ENCODE results near the gene LIPE. TPM values are rescaled to one million over a fixed set of nuclear protein-coding genes. Genes with fewer than 3 reads are reported as not detected.

Gene LIPE
- total and polyA plus RNA-seq, 9 donors = 1.7 to 15.1 (median 5.4) TPM

DNA sequence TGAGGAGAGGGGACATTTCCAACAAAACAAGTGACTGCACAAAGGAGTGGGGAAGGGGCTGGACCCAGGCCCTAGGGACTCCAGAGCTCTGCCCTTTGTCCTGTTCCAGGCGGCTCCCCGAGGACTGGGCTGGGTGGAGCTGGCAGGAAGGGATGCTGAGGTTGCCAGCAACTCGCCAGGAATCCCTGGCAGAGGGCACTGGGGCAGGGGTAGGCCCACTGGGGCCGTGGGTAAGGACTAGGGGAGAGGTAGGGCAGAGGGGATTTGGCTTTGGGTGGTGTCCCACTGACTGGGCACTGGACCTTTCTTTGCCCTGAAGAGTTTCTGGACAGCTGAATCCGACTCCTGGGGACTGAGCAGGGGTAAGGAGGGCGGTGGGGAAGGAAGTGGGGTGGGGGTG, 7.9 kb downstream of the LIPE start:
- intact Hi-C loops (cut with DNase I) = no loop called here
- 72 to 83% (median 73%) methylated on average over 6 of the region's 6 CpGs for WGBS, 3 donors
- Histone ChIP-seq H3K4me1 (ENCODE audit: insufficient read depth) (peaks cover 7% of the 10 kb centered on the region), H3K4me3 (no peak overlapping the region), H3K9me3 (no peaks in the 10 kb centered on the region), H3K36me3 (no peaks in the 10 kb centered on the region), H3K27ac (no peak overlapping the region), H3K27me3 (no peaks in the 10 kb centered on the region)
- no peak for TF ChIP-seq POLR2A (IDR thresholded peaks at IDR 0.05)
- TF ChIP-seq CTCF (IDR thresholded peaks at IDR 0.05) = no peak
- TF ChIP-seq EP300 (IDR thresholded peaks at IDR 0.05) = no peak
- DNase-seq = peak in 1 of 5 donors; percentile 28

GRCh38 chr19:42412661-42413076, 14.5 kb downstream of the LIPE start:
- 62 to 89% (median 66%) methylated on average over 4 of the region's 4 CpGs for WGBS, 3 donors
- intact Hi-C loops (cut with DNase I) = no loop called here
- Histone ChIP-seq H3K9me3 (no peaks in the 10 kb centered on the region), H3K4me1 (ENCODE audit: insufficient read depth) (peaks cover 3% of the 10 kb centered on the region), H3K27ac (no peak overlapping the region), H3K36me3 (no peaks in the 10 kb centered on the region), H3K4me3 (no peak overlapping the region), H3K27me3 (no peaks in the 10 kb centered on the region)
- no peak for DNase-seq
- TF ChIP-seq POLR2A (IDR thresholded peaks at IDR 0.05) (no peak), EP300 (IDR thresholded peaks at IDR 0.05) (no peak), CTCF (IDR thresholded peaks at IDR 0.05) (no peak)

GRCh38 chr19:42412227-42412626, 15.0 kb downstream of the LIPE start:
- no peak for TF ChIP-seq POLR2A (IDR thresholded peaks at IDR 0.05)
- no peak for TF ChIP-seq EP300 (IDR thresholded peaks at IDR 0.05)
- no peak for TF ChIP-seq CTCF (IDR thresholded peaks at IDR 0.05)
- intact Hi-C loops (cut with DNase I) = no loop called here
- Histone ChIP-seq H3K4me3 (no peak overlapping the region), H3K36me3 (no peaks in the 10 kb centered on the region), H3K4me1 (ENCODE audit: insufficient read depth) (peaks cover 3% of the 10 kb centered on the region), H3K27ac (no peak overlapping the region), H3K27me3 (no peaks in the 10 kb centered on the region), H3K9me3 (no peaks in the 10 kb centered on the region)
- no peak for DNase-seq
- 54 to 66% (median 56%) methylated on average over 6 to 7 of the region's 7 CpGs for WGBS, 3 donors

GRCh38 chr19:42411581-42412178, 15.5 kb downstream of the LIPE start:
- no peaks in the 10 kb centered on the region for H3K36me3 ChIP-seq
- H3K27me3 ChIP-seq = no peaks in the 10 kb centered on the region
- H3K9me3 ChIP-seq = no peaks in the 10 kb centered on the region
- intact Hi-C loops (cut with DNase I) = no loop called here
- 77 to 86% (median 82%) methylated on average over 8 of the region's 8 CpGs for WGBS, 3 donors
- peaks cover 3% of the 10 kb centered on the region for H3K4me1 ChIP-seq (ENCODE audit: insufficient read depth)
- DNase-seq = no peak
- no peak overlapping the region for H3K27ac ChIP-seq
- TF ChIP-seq CTCF (IDR thresholded peaks at IDR 0.05) (no peak), POLR2A (IDR thresholded peaks at IDR 0.05) (no peak), EP300 (IDR thresholded peaks at IDR 0.05) (no peak)
- H3K4me3 ChIP-seq = no peak overlapping the region
